HepG2 (cell line): ENCODE results near the gene NEURL1. TPM values are rescaled to one million over a fixed set of nuclear protein-coding genes. Genes with fewer than 3 reads are reported as not detected.

Source experiments
- ATAC-seq: fragments of 200-7000 bp; cut with Tn5 transposase; 3 replicates; pipeline ENCODE4 v1.9.1; 2020; ENCODE audit warnings: mild to moderate bottlenecking, moderate library complexity
- BruUV-seq: library from RNA; stranded (reverse); fragments of 400-500 nt; replicated peaks from 2 replicates; lab custom pipeline; 2021; lab: Mats Ljungman, UMichigan
- CTCF ChIA-PET: fragments of 300-600 bp; formaldehyde crosslinking; extraction: SDS; loops from one replicate; lab custom pipeline; 2021; ENCODE audit warnings: low total read pairs, inconsistent platforms, low intra/inter-chr PET ratio; lab: Yijun Ruan, JAX
- POLR2A ChIA-PET: fragments of 350-600 bp; sonication (Branson Sonifier 250); formaldehyde crosslinking; loops from one replicate; lab custom pipeline; 2020; ENCODE audit warnings: antibody characterized with exemption, inconsistent platforms; lab: Yijun Ruan, JAX
- DNase-seq: peaks from one replicate; pipeline ENCODE4 v3.0.0-alpha.2; 2015; ENCODE audit warnings: low spot score
- FAIRE-seq: peaks from 3 replicates; lab custom pipeline; 2011; peaks lifted over from hg19 to GRCh38; lab: Jason Lieb, UNC
- H2AFZ ChIP-seq: one replicate; pipeline ENCODE4 v1.6.1; 2011; ENCODE audit warnings: low read length, inconsistent platforms
- H3K27ac ChIP-seq: fragments of 300-600 bp; 3 replicates; pipeline ENCODE4 v1.8.0; 2011; ENCODE audit warnings: mixed run types, mild to moderate bottlenecking, mixed read lengths, low read length, inconsistent platforms; ENCODE audit not compliant: insufficient read depth; ENCODE audit errors: extremely low read length
- H3K27me3 ChIP-seq, 2 experiments: fragments of 200-600 bp in 1 of 2; 2 replicates in 1 of 2; 3 replicates in 1 of 2; pipeline versions ENCODE4 v1.6.0 to v1.8.0; 2011; ENCODE audit warnings: low read length in 2 of 2, mild to moderate bottlenecking in 2 of 2, moderate library complexity in 2 of 2, inconsistent platforms in 1 of 2; ENCODE audit not compliant: insufficient read depth in 2 of 2, control insufficient read depth in 1 of 2
- H3K36me3 ChIP-seq, 2 experiments: fragments of 200-600 bp in 1 of 2; replicated peaks in 1 of 2; 2 replicates in 1 of 2; 3 replicates in 1 of 2; pipeline versions ENCODE4 v1.5.1 to v1.8.0; 2011; ENCODE audit warnings: low read length in 2 of 2, inconsistent platforms in 1 of 2; ENCODE audit not compliant: insufficient read depth in 2 of 2, control insufficient read depth in 1 of 2
- H3K4me1 ChIP-seq: 2 replicates; pipeline ENCODE4 v1.5.1; 2012; ENCODE audit warnings: low read length, inconsistent platforms; ENCODE audit not compliant: insufficient read depth
- H3K4me2 ChIP-seq: 2 replicates; pipeline ENCODE4 v1.6.0; 2011; ENCODE audit warnings: low read depth, low read length, inconsistent platforms
- H3K4me3 ChIP-seq, 3 experiments: fragments of 200-600 bp in 1 of 3; sonication (generic), shearing (Covaris generic) in 1 of 3; replicated peaks in 1 of 3; 2 replicates each; pipeline ENCODE4 v1.5.1; 2011 to 2016; ENCODE audit warnings: low read length in 3 of 3, inconsistent platforms in 2 of 3, low read depth in 2 of 3, mild to moderate bottlenecking in 2 of 3, control low read depth in 1 of 3, mixed read lengths in 1 of 3; ENCODE audit not compliant: insufficient read depth in 1 of 3
- H3K79me2 ChIP-seq: one replicate; pipeline ENCODE4 v1.6.1; 2011; ENCODE audit warnings: low read length, inconsistent platforms; ENCODE audit not compliant: insufficient read depth
- H3K9ac ChIP-seq: 2 replicates; pipeline ENCODE4 v1.6.0; 2011; ENCODE audit warnings: mild to moderate bottlenecking, low read depth, low read length, inconsistent platforms; ENCODE audit not compliant: insufficient read depth
- H3K9me3 ChIP-seq: 2 replicates; pipeline ENCODE4 v1.5.1; 2012; ENCODE audit warnings: mild to moderate bottlenecking, low read length
- H4K20me1 ChIP-seq: 2 replicates; pipeline ENCODE4 v1.6.0; 2011; ENCODE audit warnings: inconsistent platforms, mild to moderate bottlenecking, low read length, moderate library complexity; ENCODE audit not compliant: insufficient read depth
- ARHGAP35 ChIP-seq: sonication (generic); formaldehyde crosslinking; IDR thresholded peaks from 2 replicates; pipeline ENCODE4 v1.9.0; 2022; ENCODE audit warnings: mild to moderate bottlenecking, inconsistent platforms, moderate library complexity, missing genetic modification reagents, borderline replicate concordance
- CBFB ChIP-seq: sonication (generic); formaldehyde crosslinking; IDR thresholded peaks from 2 replicates; pipeline ENCODE4 v1.4.0; 2020; ENCODE audit warnings: missing genetic modification reagents
- GATA4 ChIP-seq: sonication (generic); IDR thresholded peaks from 2 replicates; pipeline ENCODE4 v1.6.1; 2016; ENCODE audit warnings: antibody characterized with exemption, low read depth, borderline replicate concordance
- JDP2 ChIP-seq: sonication (generic); formaldehyde crosslinking; IDR thresholded peaks from 2 replicates; pipeline ENCODE4 v1.8.1; 2022; ENCODE audit warnings: missing genetic modification reagents, borderline replicate concordance
- MED1 ChIP-seq: sonication (generic); formaldehyde crosslinking; IDR thresholded peaks from 2 replicates; pipeline ENCODE4 v1.4.0; 2020; ENCODE audit warnings: missing genetic modification reagents
- SIN3B ChIP-seq: fragments of 150-350 bp; IDR thresholded peaks from 2 replicates; pipeline ENCODE4 v1.6.1; 2014; ENCODE audit warnings: low read length
- THAP11 ChIP-seq: IDR thresholded peaks from 2 replicates; pipeline ENCODE4 v1.6.1; 2016; ENCODE audit warnings: missing biosample characterization, missing genetic modification reagents
- TSC22D2 ChIP-seq: sonication (generic); formaldehyde crosslinking; IDR thresholded peaks from 2 replicates; pipeline ENCODE4 v1.5.1; 2020; ENCODE audit warnings: missing genetic modification reagents, mild to moderate bottlenecking, borderline replicate concordance
- ZFP36L2 ChIP-seq: sonication (generic); formaldehyde crosslinking; IDR thresholded peaks from 2 replicates; pipeline ENCODE4 v1.4.0; 2020; ENCODE audit warnings: missing genetic modification reagents
- ZMYM3 ChIP-seq: sonication (generic); formaldehyde crosslinking; IDR thresholded peaks from 2 replicates; pipeline ENCODE4 v1.5.1; 2020; ENCODE audit warnings: mild to moderate bottlenecking, missing genetic modification reagents
- ZNF12 ChIP-seq: sonication (generic); formaldehyde crosslinking; IDR thresholded peaks from 2 replicates; pipeline ENCODE4 v1.5.0; 2020; ENCODE audit warnings: missing genetic modification reagents
- ZNF746 ChIP-seq: sonication (generic); formaldehyde crosslinking; IDR thresholded peaks from 2 replicates; pipeline ENCODE4 v1.8.0; 2022; ENCODE audit warnings: mild to moderate bottlenecking, missing genetic modification reagents
- ZNF777 ChIP-seq: sonication (generic); formaldehyde crosslinking; IDR thresholded peaks from 2 replicates; pipeline ENCODE4 v1.4.0; 2020; ENCODE audit warnings: missing genetic modification reagents
- ZSCAN30 ChIP-seq: sonication (generic); formaldehyde crosslinking; IDR thresholded peaks from 2 replicates; pipeline ENCODE4 v1.5.0; 2020; ENCODE audit warnings: mild to moderate bottlenecking, missing genetic modification reagents
- ZSCAN5A ChIP-seq: sonication (generic); formaldehyde crosslinking; IDR thresholded peaks from 2 replicates; pipeline ENCODE4 v1.8.0; 2022; ENCODE audit warnings: mild to moderate bottlenecking, missing genetic modification reagents, borderline replicate concordance
- WGBS: methylation state at CpG from one replicate; pipeline ENCODE4 v1.1.6; 2017; ENCODE audit warnings: low lambda C conversion rate; 5-methylcytosine and 5-hydroxymethylcytosine counted together
- in situ Hi-C: cut with HindIII; loops from 2 replicates; pipeline ENCODE4 v1.10.0; 2017; ENCODE audit warnings: low pct_unique_long_range_greater_than_20kb; ENCODE audit not compliant: extremely low pct_ligation_motif_present
- intact Hi-C: fragments of 100-400 bp; cut with micrococcal nuclease; formaldehyde crosslinking; loops from one replicate; pipeline ENCODE4 v1.10.0; 2022; ENCODE audit not compliant: unreplicated experiment
- polyA plus RNA-seq, 8 experiments: library from polyadenylated mRNA; depleted of rRNA in 3 of 8; stranded (reverse) in 7 of 8; unstranded in 1 of 8; fragments of >200 nt; fragmentation: Illumina TruSeq in 4 of 8; extraction: Trizol in 4 of 8; gene quantifications; 2 replicates each; pipeline versions ENCODE4 v1.2.1 to v1.2.3, GENCODE V29; 2011 to 2016; ENCODE audit warnings: low read depth in 4 of 8, missing spikeins in 1 of 8, mixed read lengths in 1 of 8; ENCODE audit not compliant: insufficient read depth in 1 of 8
- total RNA-seq, 5 experiments: library from RNA; depleted of rRNA; stranded (reverse); fragments of >200 nt; fragmentation: Illumina TruSeq; extraction: Trizol; gene quantifications; 2 replicates each; pipeline ENCODE4 v1.2.3, GENCODE V29; 2016; ENCODE audit warnings: low read depth in 1 of 5

The NEURL1 gene
- total and polyA plus RNA-seq, 2 of the 13 experiments (the other 11 are each of a cell fraction or from before 2014, with no cell fraction given) = not detected

GRCh38 chr10:103454026-103454425 lies 39.5 kb upstream of the NEURL1 start:
- no TSS peak for BruUV-seq
- H3K79me2 ChIP-seq = no peaks in the 10 kb centered on the region
- intact Hi-C loops = no loop called here
- no peak overlapping the region for H3K4me2 ChIP-seq
- WGBS = 20% methylated on average over 2 of the region's 4 CpGs
- peaks cover 2 to 33% of the 10 kb centered on the region in 2 experiments for H3K27me3 ChIP-seq
- no peaks in the 10 kb centered on the region for H3K36me3 ChIP-seq
- ATAC-seq (no peak), FAIRE-seq (no peak), DNase-seq (no peak)
- ChIA-PET POLR2A (no interaction called here), CTCF (no interaction called here)
- in situ Hi-C loops = no loop called here
- H4K20me1 ChIP-seq = no peaks in the 10 kb centered on the region
- H3K4me1 ChIP-seq = peaks cover 30% of the 10 kb centered on the region
- no peak overlapping the region for H2AFZ ChIP-seq
- H3K9me3 ChIP-seq = no peaks in the 10 kb centered on the region
- H3K27ac ChIP-seq = no peak overlapping the region
- no peak overlapping the region for H3K4me3 ChIP-seq
- TF ChIP-seq ZNF12 (CRISPR knock-in tag) (no peak), TSC22D2 (CRISPR knock-in tag) (no peak), CBFB (CRISPR knock-in tag) (no peak), ZNF777 (CRISPR knock-in tag) (no peak), JDP2 (CRISPR knock-in tag) (no peak), MED1 (CRISPR knock-in tag) (no peak), ZMYM3 (no peak), GATA4 (no peak), ZNF746 (no peak), THAP11 (CRISPR knock-in tag) (no peak), ZSCAN5A (no peak), ZFP36L2 (no peak), SIN3B (no peak), ZSCAN30 (no peak), ARHGAP35 (CRISPR knock-in tag) (no peak)
- H3K9ac ChIP-seq = no peak overlapping the region
